ENCODE measurements around the gene DENND1A. TPM values are rescaled to one million over a fixed set of nuclear protein-coding genes. Genes with fewer than 3 reads are reported as not detected.

Gene DENND1A
- total and polyA plus RNA-seq, 2 experiments from 2014 or later = 13.1 to 14.5 TPM

- no peak for DNase-seq (ENCODE audit: low read depth in 1 of 2, low spot score in 1 of 2)
- Histone ChIP-seq H3K27ac (no peak overlapping the region), H3K36me3 (no peaks in the 10 kb centered on the region), H3K4me3 (no peak overlapping the region), H3K4me1 (ENCODE audit: low read depth) (no peaks in the 10 kb centered on the region), H3K9me3 (ENCODE audit: low read depth) (no peaks in the 10 kb centered on the region), H3K27me3 (no peaks in the 10 kb centered on the region)
- TF ChIP-seq CTCF (IDR thresholded peaks at IDR 0.05; ENCODE audit: low read depth, low read length) = no peak
Observed at GRCh38 chr9:123460091-123460490, 469.8 kb downstream of the DENND1A start.

GRCh38 chr9:123457583-123457982 lies 472.3 kb downstream of the DENND1A start:
- Histone ChIP-seq H3K27ac (no peak overlapping the region), H3K4me3 (no peak overlapping the region), H3K4me1 (ENCODE audit: low read depth) (no peaks in the 10 kb centered on the region), H3K9me3 (ENCODE audit: low read depth) (no peaks in the 10 kb centered on the region), H3K27me3 (no peaks in the 10 kb centered on the region), H3K36me3 (no peaks in the 10 kb centered on the region)
- DNase-seq (ENCODE audit: low read depth in 1 of 2, low spot score in 1 of 2) = peak in 1 of 2 donors; percentile 22
- no peak for TF ChIP-seq CTCF (IDR thresholded peaks at IDR 0.05; ENCODE audit: low read depth, low read length)

- Histone ChIP-seq H3K4me3 (no peak overlapping the region), H3K27ac (no peak overlapping the region), H3K27me3 (no peaks in the 10 kb centered on the region), H3K36me3 (no peaks in the 10 kb centered on the region), H3K9me3 (ENCODE audit: low read depth) (no peaks in the 10 kb centered on the region), H3K4me1 (ENCODE audit: low read depth) (no peaks in the 10 kb centered on the region)
- no peak for DNase-seq (ENCODE audit: low read depth in 1 of 2, low spot score in 1 of 2)
- TF ChIP-seq CTCF (IDR thresholded peaks at IDR 0.05; ENCODE audit: low read depth, low read length) = no peak
Observed at GRCh38 chr9:123456011-123456410, 473.9 kb downstream of the DENND1A start.

- no peak for DNase-seq (ENCODE audit: low read depth in 1 of 2, low spot score in 1 of 2)
- Histone ChIP-seq H3K27ac (no peak overlapping the region), H3K4me3 (no peak overlapping the region), H3K27me3 (no peaks in the 10 kb centered on the region), H3K9me3 (ENCODE audit: low read depth) (no peaks in the 10 kb centered on the region), H3K36me3 (no peaks in the 10 kb centered on the region), H3K4me1 (ENCODE audit: low read depth) (no peaks in the 10 kb centered on the region)
- no peak for TF ChIP-seq CTCF (IDR thresholded peaks at IDR 0.05; ENCODE audit: low read depth, low read length)
Observed at GRCh38 chr9:123455187-123455586, 474.7 kb downstream of the DENND1A start.

GRCh38 chr9:123454361-123454760 lies 475.6 kb downstream of the DENND1A start:
- Histone ChIP-seq H3K4me3 (no peak overlapping the region), H3K27me3 (no peaks in the 10 kb centered on the region), H3K27ac (no peak overlapping the region), H3K36me3 (no peaks in the 10 kb centered on the region), H3K9me3 (ENCODE audit: low read depth) (no peaks in the 10 kb centered on the region), H3K4me1 (ENCODE audit: low read depth) (no peaks in the 10 kb centered on the region)
- peak in 1 of 2 donors; percentile 3 for DNase-seq (ENCODE audit: low read depth in 1 of 2, low spot score in 1 of 2)
- no peak for TF ChIP-seq CTCF (IDR thresholded peaks at IDR 0.05; ENCODE audit: low read depth, low read length)

GRCh38 chr9:123453831-123454321 lies 476.1 kb downstream of the DENND1A start:
- peak in 1 of 2 donors; percentile 68 for DNase-seq (ENCODE audit: low read depth in 1 of 2, low spot score in 1 of 2)
- no peak for TF ChIP-seq CTCF (IDR thresholded peaks at IDR 0.05; ENCODE audit: low read depth, low read length)

More at GRCh38 chr9:123453831-123454321, 476.1 kb downstream of the DENND1A start:
- H3K27ac ChIP-seq = no peak overlapping the region
- no peaks in the 10 kb centered on the region for H3K9me3 ChIP-seq (ENCODE audit: low read depth)
- H3K4me3 ChIP-seq = no peak overlapping the region
- no peaks in the 10 kb centered on the region for H3K4me1 ChIP-seq (ENCODE audit: low read depth)
- H3K36me3 ChIP-seq = no peaks in the 10 kb centered on the region
- no peaks in the 10 kb centered on the region for H3K27me3 ChIP-seq
